HCT116 (cell line): Measurements from ENCODE around the gene AZIN2.

Experiments used
- CEBPB ChIP-seq: IDR thresholded peaks from 2 replicates; pipeline ENCODE4 v1.6.1; 2012; ENCODE audit warnings: low read depth
- EZH2 ChIP-seq: fragments of 200-600 bp; sonication (generic); IDR thresholded peaks from 2 replicates; pipeline ENCODE4 v1.6.1; 2017; ENCODE audit warnings: antibody characterized with exemption, mixed run types
- EZH2phosphoT487 ChIP-seq: fragments of 200-600 bp; IDR thresholded peaks from 2 replicates; pipeline ENCODE4 v1.6.1; 2018; ENCODE audit warnings: antibody characterized with exemption, borderline replicate concordance
- JUND ChIP-seq: IDR thresholded peaks from 2 replicates; pipeline ENCODE4 v1.6.1; 2012
- POLR2A ChIP-seq: IDR thresholded peaks from 2 replicates; pipeline ENCODE4 v1.7.0; 2011; ENCODE audit warnings: borderline replicate concordance; ENCODE audit not compliant: insufficient read depth, insufficient read length; ENCODE audit errors: extremely low read depth
- POLR2AphosphoS5 ChIP-seq: IDR thresholded peaks from 2 replicates; pipeline ENCODE4 v1.6.1; 2011; ENCODE audit warnings: mild to moderate bottlenecking, low read depth, low read length, moderate library complexity
- SP1 ChIP-seq: IDR thresholded peaks from 2 replicates; pipeline ENCODE4 v1.6.1; 2012; ENCODE audit warnings: low read depth
- TCF7L2 ChIP-seq: IDR thresholded peaks from 2 replicates; pipeline ENCODE4 v1.7.0; 2011; ENCODE audit warnings: borderline replicate concordance, inconsistent platforms; ENCODE audit not compliant: insufficient read depth, insufficient read length; ENCODE audit errors: extremely low read depth
- YY1 ChIP-seq: IDR thresholded peaks from 2 replicates; pipeline ENCODE4 v1.6.1; 2011; ENCODE audit warnings: low read length, low read depth, moderate library complexity, mild to moderate bottlenecking; ENCODE audit not compliant: insufficient replicate concordance; ENCODE audit errors: extremely low read depth
- TF ChIP-seq, protein P1 (sequence below), 3 experiments: fragments of 200-600 bp in 1 of 3; sonication (generic) in 1 of 3; IDR thresholded peaks in 2 of 3; conservative IDR thresholded peaks in 1 of 3; 2 replicates each; pipeline ENCODE4 v1.5.1; 2012 to 2017; ENCODE audit warnings: low read depth in 2 of 3, low read length in 2 of 3, antibody characterized with exemption in 1 of 3, borderline replicate concordance in 1 of 3, control low read depth in 1 of 3, mild to moderate bottlenecking in 1 of 3, mixed read lengths in 1 of 3, mixed run types in 1 of 3, moderate library complexity in 1 of 3; ENCODE audit not compliant: insufficient read depth in 1 of 3
- TF ChIP-seq, protein P2 (sequence below): IDR thresholded peaks from 2 replicates; pipeline ENCODE4 v1.6.1; 2012
- TF ChIP-seq, protein P3 (sequence below): IDR thresholded peaks from 2 replicates; pipeline ENCODE4 v1.6.1; 2012; ENCODE audit warnings: low read depth

DNA sequence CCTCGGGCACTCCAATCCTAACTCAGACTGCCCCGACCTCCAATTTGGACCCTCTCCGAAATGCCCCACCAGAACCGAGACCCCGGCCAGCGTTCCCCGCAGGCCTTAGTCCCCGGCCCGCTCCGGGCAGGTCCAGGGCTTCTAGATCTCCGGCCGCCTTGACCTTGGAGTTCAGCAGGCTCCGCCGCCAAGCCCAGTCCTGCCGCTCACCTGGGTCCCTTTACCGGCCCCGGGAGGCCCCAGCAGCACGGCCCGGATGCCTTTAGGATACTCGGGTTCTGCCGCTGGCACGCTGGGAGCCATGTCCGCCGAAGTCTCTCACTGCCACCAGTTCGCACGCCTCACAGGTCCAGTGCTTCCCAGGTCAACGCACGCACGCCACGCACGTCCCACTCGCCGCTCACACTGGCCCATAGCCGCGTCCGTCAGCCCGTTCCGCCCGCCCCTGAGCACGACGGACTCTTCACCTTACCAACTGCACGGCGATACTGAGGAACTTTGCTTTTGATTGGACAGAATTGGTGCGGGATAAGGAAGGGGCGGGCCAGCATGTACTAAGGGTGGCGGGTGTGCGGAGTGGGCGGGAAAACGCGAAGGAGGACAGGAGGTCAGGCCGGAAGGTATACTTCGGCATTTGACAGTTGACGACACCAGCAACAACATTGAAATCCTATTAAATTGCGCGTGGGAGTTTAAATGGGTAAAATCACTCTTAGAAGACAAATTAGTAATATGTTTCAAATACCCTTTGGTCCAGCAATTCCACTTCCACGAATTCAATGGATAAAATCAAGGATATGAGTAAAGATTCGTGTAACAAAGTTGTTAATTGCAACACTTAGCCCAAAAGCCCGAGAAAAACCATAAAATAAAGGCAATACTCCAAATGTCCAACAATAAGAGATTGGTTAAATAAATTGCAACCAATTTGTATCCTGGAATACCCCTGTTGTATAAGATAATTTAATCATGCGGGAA lies 44.1 kb upstream of the AZIN2 start, which contains the start of gene AK2:
- TF ChIP-seq EZH2 (no peak), POLR2AphosphoS5 (peak; percentile 66), POLR2A (no peak), TCF7L2 (no peak), JUND (no peak), EZH2phosphoT487 (no peak), SP1 (peak; percentile 100), CEBPB (no peak), YY1 (peak; percentile 13)
- TF ChIP-seq, protein P1, sequence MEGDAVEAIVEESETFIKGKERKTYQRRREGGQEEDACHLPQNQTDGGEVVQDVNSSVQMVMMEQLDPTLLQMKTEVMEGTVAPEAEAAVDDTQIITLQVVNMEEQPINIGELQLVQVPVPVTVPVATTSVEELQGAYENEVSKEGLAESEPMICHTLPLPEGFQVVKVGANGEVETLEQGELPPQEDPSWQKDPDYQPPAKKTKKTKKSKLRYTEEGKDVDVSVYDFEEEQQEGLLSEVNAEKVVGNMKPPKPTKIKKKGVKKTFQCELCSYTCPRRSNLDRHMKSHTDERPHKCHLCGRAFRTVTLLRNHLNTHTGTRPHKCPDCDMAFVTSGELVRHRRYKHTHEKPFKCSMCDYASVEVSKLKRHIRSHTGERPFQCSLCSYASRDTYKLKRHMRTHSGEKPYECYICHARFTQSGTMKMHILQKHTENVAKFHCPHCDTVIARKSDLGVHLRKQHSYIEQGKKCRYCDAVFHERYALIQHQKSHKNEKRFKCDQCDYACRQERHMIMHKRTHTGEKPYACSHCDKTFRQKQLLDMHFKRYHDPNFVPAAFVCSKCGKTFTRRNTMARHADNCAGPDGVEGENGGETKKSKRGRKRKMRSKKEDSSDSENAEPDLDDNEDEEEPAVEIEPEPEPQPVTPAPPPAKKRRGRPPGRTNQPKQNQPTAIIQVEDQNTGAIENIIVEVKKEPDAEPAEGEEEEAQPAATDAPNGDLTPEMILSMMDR (IDR thresholded peaks at IDR 0.05 in 2 of 3, conservative IDR thresholded peaks at IDR 0.05 in 1 of 3; ENCODE audit: borderline replicate concordance in 1 of 3, insufficient read depth in 1 of 3, low read depth in 2 of 3, low read length in 2 of 3), result no peak
- TF ChIP-seq, protein P2, sequence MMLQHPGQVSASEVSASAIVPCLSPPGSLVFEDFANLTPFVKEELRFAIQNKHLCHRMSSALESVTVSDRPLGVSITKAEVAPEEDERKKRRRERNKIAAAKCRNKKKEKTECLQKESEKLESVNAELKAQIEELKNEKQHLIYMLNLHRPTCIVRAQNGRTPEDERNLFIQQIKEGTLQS, result no peak
- TF ChIP-seq, protein P3, sequence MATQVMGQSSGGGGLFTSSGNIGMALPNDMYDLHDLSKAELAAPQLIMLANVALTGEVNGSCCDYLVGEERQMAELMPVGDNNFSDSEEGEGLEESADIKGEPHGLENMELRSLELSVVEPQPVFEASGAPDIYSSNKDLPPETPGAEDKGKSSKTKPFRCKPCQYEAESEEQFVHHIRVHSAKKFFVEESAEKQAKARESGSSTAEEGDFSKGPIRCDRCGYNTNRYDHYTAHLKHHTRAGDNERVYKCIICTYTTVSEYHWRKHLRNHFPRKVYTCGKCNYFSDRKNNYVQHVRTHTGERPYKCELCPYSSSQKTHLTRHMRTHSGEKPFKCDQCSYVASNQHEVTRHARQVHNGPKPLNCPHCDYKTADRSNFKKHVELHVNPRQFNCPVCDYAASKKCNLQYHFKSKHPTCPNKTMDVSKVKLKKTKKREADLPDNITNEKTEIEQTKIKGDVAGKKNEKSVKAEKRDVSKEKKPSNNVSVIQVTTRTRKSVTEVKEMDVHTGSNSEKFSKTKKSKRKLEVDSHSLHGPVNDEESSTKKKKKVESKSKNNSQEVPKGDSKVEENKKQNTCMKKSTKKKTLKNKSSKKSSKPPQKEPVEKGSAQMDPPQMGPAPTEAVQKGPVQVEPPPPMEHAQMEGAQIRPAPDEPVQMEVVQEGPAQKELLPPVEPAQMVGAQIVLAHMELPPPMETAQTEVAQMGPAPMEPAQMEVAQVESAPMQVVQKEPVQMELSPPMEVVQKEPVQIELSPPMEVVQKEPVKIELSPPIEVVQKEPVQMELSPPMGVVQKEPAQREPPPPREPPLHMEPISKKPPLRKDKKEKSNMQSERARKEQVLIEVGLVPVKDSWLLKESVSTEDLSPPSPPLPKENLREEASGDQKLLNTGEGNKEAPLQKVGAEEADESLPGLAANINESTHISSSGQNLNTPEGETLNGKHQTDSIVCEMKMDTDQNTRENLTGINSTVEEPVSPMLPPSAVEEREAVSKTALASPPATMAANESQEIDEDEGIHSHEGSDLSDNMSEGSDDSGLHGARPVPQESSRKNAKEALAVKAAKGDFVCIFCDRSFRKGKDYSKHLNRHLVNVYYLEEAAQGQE, result no peak
